ENCODE results near the gene GEMIN8. TPM values are rescaled to one million over a fixed set of nuclear protein-coding genes. Genes with fewer than 3 reads are reported as not detected.

The GEMIN8 gene
- total RNA-seq, 4 donors from 2014 or later: 13.9 to 50.7 (median 30.0) TPM

DNA sequence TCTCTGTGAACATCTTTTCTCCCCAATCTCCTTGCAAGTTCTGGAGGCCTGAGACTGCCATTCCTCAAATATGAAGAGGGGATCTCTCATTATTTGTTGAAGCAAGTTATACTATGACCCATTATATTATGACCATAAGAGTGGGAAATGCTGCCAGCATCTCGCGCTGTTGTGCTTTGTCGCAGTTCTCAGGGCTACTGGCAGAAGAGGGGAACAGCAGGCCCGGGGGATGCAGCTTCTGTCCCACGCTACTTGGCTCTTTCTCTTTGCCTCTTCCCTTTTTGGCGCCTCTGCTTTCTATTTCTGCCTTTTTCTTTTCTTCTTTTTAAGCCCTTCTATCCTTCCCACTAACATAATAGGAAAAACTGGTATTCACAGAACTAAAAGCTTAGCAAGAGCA, 64.2 kb downstream of the GEMIN8 start:
- no peaks in the 10 kb centered on the region for H3K27me3 ChIP-seq
- no peak overlapping the region for H3K27ac ChIP-seq
- H3K4me3 ChIP-seq (replicated peaks in 1 of 3): no peak overlapping the region
- TF ChIP-seq POLR2A (IDR thresholded peaks at IDR 0.05): no peak
- TF ChIP-seq CTCF (IDR thresholded peaks at IDR 0.05): no peak
- no peaks in the 10 kb centered on the region for H3K9me3 ChIP-seq
- intact Hi-C loops (cut with DNase I): no loop called here
- H3K36me3 ChIP-seq: no peaks in the 10 kb centered on the region
- H3K4me1 ChIP-seq: no peaks in the 10 kb centered on the region
- no peak for DNase-seq
- 75 to 86% methylated on average over 6 of the region's 6 CpGs for WGBS, 2 donors

GRCh38 chrX:13956998-13957397, 72.7 kb downstream of the GEMIN8 start:
- DNase-seq: no peak
- TF ChIP-seq CTCF (IDR thresholded peaks at IDR 0.05): no peak
- TF ChIP-seq POLR2A (IDR thresholded peaks at IDR 0.05): no peak
- Histone ChIP-seq H3K9me3 (no peaks in the 10 kb centered on the region), H3K27ac (no peak overlapping the region), H3K4me1 (no peaks in the 10 kb centered on the region), H3K36me3 (no peaks in the 10 kb centered on the region), H3K4me3 (replicated peaks in 1 of 3) (no peak overlapping the region), H3K27me3 (no peaks in the 10 kb centered on the region)
- 70 to 81% methylated on average over 4 of the region's 4 CpGs for WGBS, 2 donors
- intact Hi-C loops (cut with DNase I): no loop called here

Other genes with a start within 250 kb of the GEMIN8 start
- 1 to 10 TPM; 2.3 to 9.9 (median 6.1) TPM for gene GPM6B, start 212.8 kb downstream of the GEMIN8 start, total RNA-seq